OCI-LY1 (cell line): ENCODE results near the gene ARHGEF12.

ENCODE experiments used
- EZH2 ChIP-seq: fragments of 200-600 bp; sonication (generic), shearing (Covaris generic); IDR thresholded peaks from 2 replicates; pipeline ENCODE4 v1.8.0; 2017; ENCODE audit warnings: borderline replicate concordance, mixed run types, mild to moderate bottlenecking, antibody characterized with exemption, low read length, moderate library complexity, mixed read lengths
- TF ChIP-seq, protein P1 (sequence below): fragments of 200-600 bp; sonication (generic), shearing (Covaris generic); IDR thresholded peaks from 2 replicates; pipeline ENCODE4 v1.5.1; 2017; ENCODE audit warnings: mild to moderate bottlenecking, antibody characterized with exemption, low read length, moderate library complexity, mixed read lengths

GRCh38 chr11:120532832-120533196, 196.6 kb downstream of the ARHGEF12 start:
- TF ChIP-seq, protein P1, sequence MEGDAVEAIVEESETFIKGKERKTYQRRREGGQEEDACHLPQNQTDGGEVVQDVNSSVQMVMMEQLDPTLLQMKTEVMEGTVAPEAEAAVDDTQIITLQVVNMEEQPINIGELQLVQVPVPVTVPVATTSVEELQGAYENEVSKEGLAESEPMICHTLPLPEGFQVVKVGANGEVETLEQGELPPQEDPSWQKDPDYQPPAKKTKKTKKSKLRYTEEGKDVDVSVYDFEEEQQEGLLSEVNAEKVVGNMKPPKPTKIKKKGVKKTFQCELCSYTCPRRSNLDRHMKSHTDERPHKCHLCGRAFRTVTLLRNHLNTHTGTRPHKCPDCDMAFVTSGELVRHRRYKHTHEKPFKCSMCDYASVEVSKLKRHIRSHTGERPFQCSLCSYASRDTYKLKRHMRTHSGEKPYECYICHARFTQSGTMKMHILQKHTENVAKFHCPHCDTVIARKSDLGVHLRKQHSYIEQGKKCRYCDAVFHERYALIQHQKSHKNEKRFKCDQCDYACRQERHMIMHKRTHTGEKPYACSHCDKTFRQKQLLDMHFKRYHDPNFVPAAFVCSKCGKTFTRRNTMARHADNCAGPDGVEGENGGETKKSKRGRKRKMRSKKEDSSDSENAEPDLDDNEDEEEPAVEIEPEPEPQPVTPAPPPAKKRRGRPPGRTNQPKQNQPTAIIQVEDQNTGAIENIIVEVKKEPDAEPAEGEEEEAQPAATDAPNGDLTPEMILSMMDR = no peak
- TF ChIP-seq EZH2 = no peak
